Measurements from ENCODE around the gene BACH1. TPM values are rescaled to one million over a fixed set of nuclear protein-coding genes. Genes with fewer than 3 reads are reported as not detected.
A peak's percentile ranks its signal among the peaks of the same experiment; 100 is the strongest.

Gene BACH1
- total RNA-seq, 3 donors from 2014 or later = 31.8 to 65.3 (median 42.3) TPM

DNA sequence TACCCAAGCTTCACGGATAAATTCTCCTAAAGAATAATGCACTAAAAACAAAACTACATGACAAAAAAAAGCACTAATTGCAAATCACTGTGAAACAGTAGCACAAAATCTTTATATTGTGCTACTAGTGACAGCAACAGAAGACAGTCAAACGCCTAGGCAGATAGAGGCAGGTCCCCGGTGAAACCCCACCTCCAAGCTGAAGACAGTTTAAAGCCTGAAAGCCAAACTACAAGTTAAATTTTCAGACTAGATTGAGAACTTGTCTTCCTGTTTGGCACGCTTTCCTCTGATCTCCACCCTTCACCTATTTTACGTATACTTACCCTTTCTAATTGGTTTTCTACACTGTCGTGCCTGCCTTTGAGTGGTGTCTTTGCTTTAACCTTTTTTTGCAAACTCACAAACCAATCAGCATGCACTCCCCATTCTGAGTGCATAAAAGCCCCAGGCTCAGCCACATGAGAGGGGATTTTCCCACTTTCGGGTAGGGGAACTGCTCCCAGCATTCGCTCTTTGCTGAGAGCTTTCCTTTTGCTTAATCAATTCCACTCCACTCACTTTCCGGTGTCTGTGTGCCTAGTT, 3.6 kb upstream of the BACH1 start:
- Histone ChIP-seq H3K27me3 (no peaks in the 10 kb centered on the region), H3K4me3 (no peak overlapping the region), H3K4me1 (no peaks in the 10 kb centered on the region), H3K27ac (no peak overlapping the region), H3K36me3 (no peaks in the 10 kb centered on the region), H3K9me3 (peaks cover 0 to 4% of the 10 kb centered on the region in 2 donors)
- intact Hi-C loops (cut with DNase I; ENCODE audit: low total_unique reads) = no loop called here
- TF ChIP-seq POLR2A (IDR thresholded peaks at IDR 0.05) = no peak
- TF ChIP-seq POLR2AphosphoS5 (IDR thresholded peaks at IDR 0.05) = no peak
- no peak for TF ChIP-seq CTCF (IDR thresholded peaks at IDR 0.05)
- no peak for DNase-seq (ENCODE audit: low spot score in 2 of 2)

- Histone ChIP-seq H3K9me3 (peaks cover 0 to 4% of the 10 kb centered on the region in 2 donors), H3K27ac (no peak overlapping the region), H3K36me3 (no peaks in the 10 kb centered on the region), H3K27me3 (no peaks in the 10 kb centered on the region), H3K4me1 (no peaks in the 10 kb centered on the region), H3K4me3 (no peak overlapping the region)
- intact Hi-C loops (cut with DNase I; ENCODE audit: low total_unique reads) = no loop called here
- TF ChIP-seq CTCF (IDR thresholded peaks at IDR 0.05) (no peak), POLR2AphosphoS5 (IDR thresholded peaks at IDR 0.05) (no peak), POLR2A (IDR thresholded peaks at IDR 0.05) (no peak)
- DNase-seq (ENCODE audit: low spot score in 2 of 2) = no peak
Measured at GRCh38 chr21:29296446-29296845, 2.3 kb upstream of the BACH1 start.

DNA sequence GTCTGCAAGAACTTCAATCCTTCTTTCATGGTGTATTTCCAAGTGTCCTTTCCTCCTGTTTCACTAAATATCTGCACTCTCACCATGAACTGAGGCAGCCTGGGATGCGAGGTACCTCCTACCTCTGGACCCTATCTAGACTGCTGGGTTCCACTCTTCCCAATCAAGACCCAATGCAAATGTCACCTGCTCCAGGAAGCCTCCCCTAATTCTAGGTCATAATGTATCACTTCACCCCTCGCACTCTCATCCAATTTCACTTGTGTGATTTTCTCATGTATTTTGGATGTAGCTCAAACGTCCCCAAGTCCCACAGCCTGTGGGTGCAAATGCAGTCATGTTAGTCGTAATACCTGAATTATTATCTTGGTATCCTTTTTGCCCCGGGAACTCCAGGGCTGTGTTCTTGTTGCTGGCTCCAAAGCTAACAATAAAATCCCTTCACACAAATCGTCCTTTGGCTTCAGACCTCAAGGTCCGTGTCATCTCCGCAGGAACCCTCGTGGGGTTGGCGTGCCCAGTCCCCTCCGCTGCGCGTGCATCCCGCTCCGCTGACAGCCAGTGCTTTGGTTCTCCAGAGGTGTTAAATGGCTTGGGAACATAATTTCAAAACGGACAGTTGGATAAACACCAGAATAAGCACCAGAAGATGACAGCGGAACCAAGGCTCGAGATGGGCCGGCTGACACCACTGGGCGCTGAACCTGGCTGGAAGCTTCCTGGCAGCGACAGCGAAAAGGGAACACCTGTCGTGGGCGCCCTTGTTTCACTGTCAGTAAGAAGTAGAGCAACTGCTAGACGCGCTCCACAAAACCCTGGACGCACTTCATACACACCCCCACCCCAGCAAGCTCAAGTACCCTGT, 1.0 kb upstream of the BACH1 start:
- DNase-seq (ENCODE audit: low spot score in 2 of 2) = peak in 1 of 2 donors; percentile 50
- intact Hi-C loops (cut with DNase I; ENCODE audit: low total_unique reads) = no loop called here
- H3K4me3 ChIP-seq = peak overlapping the region; percentile 72 to 99 (median 94)

DNA sequence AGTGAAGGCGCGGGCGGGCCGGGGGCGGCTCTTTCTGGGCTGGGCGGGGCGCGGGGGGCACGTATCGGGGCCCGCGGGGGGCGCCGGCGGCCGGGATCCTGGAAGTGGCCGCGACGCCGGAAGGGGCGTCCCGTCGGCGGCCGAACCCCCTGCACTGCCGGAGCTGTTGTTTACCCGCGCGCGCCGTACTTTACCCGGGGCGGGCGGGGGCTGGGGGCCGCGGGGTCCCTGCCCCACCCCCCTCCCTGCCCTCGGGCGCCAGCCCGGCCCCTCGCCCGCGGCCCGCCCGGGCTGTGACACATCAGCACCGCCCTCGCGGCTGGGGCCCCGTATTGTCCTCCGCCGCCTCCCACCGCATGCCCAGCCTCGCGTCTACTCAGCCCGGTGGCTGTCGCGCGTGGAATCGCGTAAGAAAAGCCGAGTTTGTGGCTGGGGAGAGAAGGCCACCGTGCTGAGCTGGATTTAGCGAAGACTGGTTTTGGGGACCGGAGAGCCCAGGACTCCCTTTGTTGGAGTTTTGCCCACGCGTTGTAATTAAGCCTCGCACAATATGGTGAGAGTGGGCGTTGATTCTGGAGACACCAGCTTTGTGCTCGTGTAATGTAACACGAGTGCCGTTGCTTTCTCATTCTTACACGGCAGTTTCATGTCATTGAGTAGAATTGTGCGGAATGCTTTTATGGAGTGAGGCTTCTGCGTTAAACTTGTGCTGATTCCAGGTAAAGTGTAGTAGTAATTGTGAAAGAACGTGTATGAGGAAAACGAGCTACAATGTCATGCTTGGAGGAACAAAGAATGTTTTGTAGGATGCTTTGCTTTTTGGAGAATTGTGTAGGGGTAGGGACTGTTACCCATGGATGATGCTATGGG, 559 bp downstream of the BACH1 start:
- DNase-seq (ENCODE audit: low spot score in 2 of 2) = peak; percentile 36 to 54
- TF ChIP-seq CTCF (IDR thresholded peaks at IDR 0.05) (no peak), POLR2AphosphoS5 (IDR thresholded peaks at IDR 0.05) (peak in 2 of 3 donors; percentile 35 to 46), POLR2A (IDR thresholded peaks at IDR 0.05) (no peak)
- Histone ChIP-seq H3K36me3 (no peaks in the 10 kb centered on the region), H3K4me3 (peak overlapping the region; percentile 72 to 99 (median 94)), H3K9me3 (peaks cover 0 to 4% of the 10 kb centered on the region in 2 donors), H3K4me1 (no peaks in the 10 kb centered on the region), H3K27me3 (no peaks in the 10 kb centered on the region), H3K27ac (peak overlapping the region; percentile 96 to 98)
- intact Hi-C loops (cut with DNase I; ENCODE audit: low total_unique reads) = no loop called here

More for the DNA sequence above, 1.0 kb upstream of the BACH1 start:
- no peak for TF ChIP-seq POLR2A (IDR thresholded peaks at IDR 0.05)
- no peak for TF ChIP-seq CTCF (IDR thresholded peaks at IDR 0.05)
- no peak for TF ChIP-seq POLR2AphosphoS5 (IDR thresholded peaks at IDR 0.05)
- Histone ChIP-seq H3K27me3 (no peaks in the 10 kb centered on the region), H3K27ac (peak overlapping the region; percentile 96 to 98), H3K4me1 (no peaks in the 10 kb centered on the region), H3K9me3 (peaks cover 0 to 4% of the 10 kb centered on the region in 2 donors), H3K36me3 (no peaks in the 10 kb centered on the region)

Data from breast epithelium (tissue), 4 donors.